GM21737 (cell line): ENCODE data around the gene FMO2.

Experiments used
- ATAC-seq: cut with Tn5 transposase; IDR thresholded peaks from one replicate; pipeline ENCODE4 v1.9.1; 2021; ENCODE audit warnings: mild to moderate bottlenecking, moderate library complexity; ENCODE audit not compliant: unreplicated experiment

FMO2 gene

DNA sequence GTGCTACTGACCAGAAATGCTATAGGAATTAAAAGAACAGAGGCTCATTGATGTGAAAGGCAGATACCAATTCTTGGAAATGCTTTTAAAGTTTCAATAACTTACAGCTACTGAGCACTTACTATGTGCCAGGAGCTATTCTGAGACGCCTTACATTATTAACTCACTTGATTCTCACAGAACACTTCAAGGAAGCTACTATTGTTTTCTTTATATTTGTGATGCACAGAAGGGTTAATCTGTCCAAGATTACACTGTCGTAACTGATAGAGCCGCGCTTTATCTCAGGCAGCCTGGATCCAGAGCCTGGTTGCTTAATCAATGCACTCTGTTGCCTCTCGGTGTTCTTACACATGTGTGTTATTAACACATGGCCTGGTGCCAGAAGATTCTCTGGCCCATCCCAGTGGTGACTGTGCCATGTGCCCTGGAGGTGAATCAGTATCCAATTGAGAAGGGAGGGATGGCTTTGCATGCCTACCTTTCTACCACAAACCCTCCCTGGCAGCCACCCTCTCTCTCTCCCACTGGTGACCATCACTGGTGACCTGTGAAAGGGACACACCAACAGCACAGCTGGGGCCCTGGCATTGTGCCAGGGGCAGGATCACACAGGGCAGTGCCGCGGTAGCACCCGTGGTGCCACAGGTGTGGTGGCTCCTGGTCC is 72.0 kb downstream of the FMO2 start:
- ATAC-seq = no peak

DNA sequence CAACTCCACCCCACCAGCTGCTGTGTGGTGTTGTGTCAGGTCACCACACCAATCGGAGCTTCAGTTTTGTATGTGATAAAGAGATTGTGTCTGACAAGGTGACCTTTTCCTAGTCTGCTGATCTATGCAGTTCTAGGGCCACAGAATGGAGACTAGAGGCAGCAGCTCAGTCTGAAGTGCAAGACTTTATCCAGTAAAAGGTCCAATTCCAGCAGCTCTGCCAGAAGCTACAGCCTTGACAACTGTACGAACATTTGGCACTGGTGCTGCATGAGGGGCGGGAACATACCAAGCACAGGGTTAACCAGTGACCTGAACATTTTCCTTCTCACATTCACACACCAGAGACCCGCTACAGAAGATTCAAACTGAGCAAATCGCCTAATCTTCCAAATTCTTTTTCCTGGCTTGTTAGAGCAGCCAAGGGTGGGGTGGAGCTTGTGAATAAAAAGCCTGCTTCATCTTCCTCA is 72.5 kb downstream of the FMO2 start:
- ATAC-seq = no peak

DNA sequence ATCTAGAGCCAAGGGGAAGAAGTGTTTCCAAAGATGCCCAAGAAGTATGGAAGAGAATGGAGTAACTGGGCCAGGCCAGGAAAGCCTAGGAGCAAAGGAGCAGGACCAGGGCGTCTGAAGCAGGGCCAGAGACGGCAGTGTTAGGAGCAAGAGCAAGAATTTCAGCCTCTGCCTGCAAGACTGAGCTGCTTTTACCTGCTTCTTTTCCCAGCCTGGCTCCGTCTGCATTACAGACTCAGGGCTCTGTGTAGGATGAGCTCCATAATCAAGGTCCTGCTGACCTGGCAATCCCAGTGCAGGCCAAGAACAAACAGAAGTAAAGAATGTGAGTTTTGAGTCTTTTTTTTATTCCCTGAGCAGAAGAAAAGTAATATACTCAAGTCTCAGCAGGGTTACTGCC is 73.3 kb downstream of the FMO2 start:
- no peak for ATAC-seq

DNA sequence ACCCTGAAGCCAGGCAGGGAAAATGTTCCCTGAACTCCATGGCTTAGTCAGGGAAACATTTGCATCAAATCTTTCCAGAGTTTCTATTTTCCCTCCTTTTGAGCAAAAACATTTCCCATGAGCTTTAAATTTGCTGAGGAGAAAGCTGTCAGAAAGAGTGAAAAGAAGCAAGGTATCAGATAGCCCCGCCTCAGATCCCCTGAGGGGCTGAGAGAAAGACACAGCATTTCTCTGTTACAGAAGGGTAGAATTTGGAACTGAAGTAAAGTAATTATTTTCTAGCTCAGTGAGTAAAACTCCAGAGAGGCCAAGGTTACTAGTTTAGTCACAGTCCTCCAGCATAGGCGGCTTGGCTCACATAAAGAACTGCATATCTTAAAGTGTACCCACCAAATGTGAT is 73.8 kb downstream of the FMO2 start:
- ATAC-seq = no peak
